HepG2 (cell line): ENCODE data around the gene ANKEF1. TPM values are rescaled to one million over a fixed set of nuclear protein-coding genes. Genes with fewer than 3 reads are reported as not detected.
A peak's percentile ranks its signal among the peaks of the same experiment; 100 is the strongest.

Source experiments
- BCL6 ChIP-seq: IDR thresholded peaks from 2 replicates; pipeline ENCODE4 v1.6.1; 2016; ENCODE audit warnings: missing genetic modification reagents, missing compliant biosample characterization
- CTCF ChIP-seq: sonication (generic); formaldehyde crosslinking; IDR thresholded peaks from 2 replicates; pipeline ENCODE4 v1.5.0; 2020; ENCODE audit warnings: mild to moderate bottlenecking, missing genetic modification reagents, moderate library complexity
- LBX2 ChIP-seq: sonication (generic); formaldehyde crosslinking; IDR thresholded peaks from 2 replicates; pipeline ENCODE4 v1.5.0; 2020; ENCODE audit warnings: missing genetic modification reagents, mild to moderate bottlenecking, borderline replicate concordance
- PAF1 ChIP-seq: IDR thresholded peaks from 2 replicates; pipeline ENCODE4 v1.6.1; 2016; ENCODE audit warnings: missing genetic modification reagents, missing compliant biosample characterization
- PAX8 ChIP-seq: sonication (generic); formaldehyde crosslinking; IDR thresholded peaks from 2 replicates; pipeline ENCODE4 v1.8.0; 2022; ENCODE audit warnings: mild to moderate bottlenecking, missing genetic modification reagents, borderline replicate concordance
- RARG ChIP-seq: sonication (generic); formaldehyde crosslinking; IDR thresholded peaks from 2 replicates; pipeline ENCODE4 v1.4.0; 2020; ENCODE audit warnings: low read depth, mild to moderate bottlenecking, missing genetic modification reagents
- RFX5 ChIP-seq: IDR thresholded peaks from 2 replicates; pipeline ENCODE4 v1.6.1; 2011; ENCODE audit warnings: low read depth, low read length, improper control_type of control experiment
- SMAD1 ChIP-seq: sonication (generic); formaldehyde crosslinking; IDR thresholded peaks from 2 replicates; pipeline ENCODE4 v1.4.0; 2020; ENCODE audit warnings: missing genetic modification reagents, low read depth, mild to moderate bottlenecking, borderline replicate concordance
- SNAPC4 ChIP-seq: sonication (generic); formaldehyde crosslinking; IDR thresholded peaks from 2 replicates; pipeline ENCODE4 v1.4.0; 2020; ENCODE audit warnings: mild to moderate bottlenecking, missing genetic modification reagents
- TBP ChIP-seq: sonication (generic); formaldehyde crosslinking; IDR thresholded peaks from 2 replicates; pipeline ENCODE4 v1.5.0; 2020; ENCODE audit warnings: missing genetic modification reagents
- TBX3 ChIP-seq: fragments of 450-650 bp; IDR thresholded peaks from 2 replicates; pipeline ENCODE4 v1.6.1; 2017; ENCODE audit warnings: antibody characterized with exemption, mild to moderate bottlenecking, inconsistent platforms, borderline replicate concordance
- ZNF3 ChIP-seq: IDR thresholded peaks from 2 replicates; pipeline ENCODE4 v1.7.0; 2017; ENCODE audit warnings: inconsistent platforms
- ZNF33B ChIP-seq: sonication (generic); formaldehyde crosslinking; IDR thresholded peaks from 2 replicates; pipeline ENCODE4 v1.5.1; 2020; ENCODE audit warnings: mild to moderate bottlenecking, missing genetic modification reagents
- ZNF512 ChIP-seq: sonication (generic); formaldehyde crosslinking; IDR thresholded peaks from 2 replicates; pipeline ENCODE4 v1.4.0; 2020; ENCODE audit warnings: mild to moderate bottlenecking, missing genetic modification reagents
- ZNF543 ChIP-seq: sonication (generic); formaldehyde crosslinking; IDR thresholded peaks from 2 replicates; pipeline ENCODE4 v1.4.0; 2020; ENCODE audit warnings: mild to moderate bottlenecking, missing genetic modification reagents
- ZNF7 ChIP-seq: IDR thresholded peaks from 2 replicates; pipeline ENCODE4 v1.6.1; 2016; ENCODE audit warnings: missing biosample characterization, missing genetic modification reagents
- ZNF800 ChIP-seq: sonication (generic); formaldehyde crosslinking; IDR thresholded peaks from 2 replicates; pipeline ENCODE4 v1.4.0; 2020; ENCODE audit warnings: missing genetic modification reagents
- polyA plus RNA-seq, 8 experiments: library from polyadenylated mRNA; depleted of rRNA in 3 of 8; stranded (reverse) in 7 of 8; unstranded in 1 of 8; fragments of >200 nt; fragmentation: Illumina TruSeq in 4 of 8; extraction: Trizol in 4 of 8; gene quantifications; 2 replicates each; pipeline versions ENCODE4 v1.2.1 to v1.2.3, GENCODE V29; 2011 to 2016; ENCODE audit warnings: low read depth in 4 of 8, missing spikeins in 1 of 8, mixed read lengths in 1 of 8; ENCODE audit not compliant: insufficient read depth in 1 of 8
- total RNA-seq, 5 experiments: library from RNA; depleted of rRNA; stranded (reverse); fragments of >200 nt; fragmentation: Illumina TruSeq; extraction: Trizol; gene quantifications; 2 replicates each; pipeline ENCODE4 v1.2.3, GENCODE V29; 2016; ENCODE audit warnings: low read depth in 1 of 5

The ANKEF1 gene
- total and polyA plus RNA-seq, 2 of the 13 experiments (the other 11 are each of a cell fraction or from before 2014, with no cell fraction given), result 3.1 to 8.6 TPM

GRCh38 chr20:10034717-10035571 is at the start of gene ANKEF1 (continued):
- TF ChIP-seq ZNF800 (CRISPR knock-in tag), result peak; percentile 98
- peak; percentile 80; the same call in 1 of the 2 replicates for TF ChIP-seq PAX8 (CRISPR knock-in tag)
- TF ChIP-seq PAF1, result no peak
- no peak; the same call in 1 of the 2 replicates for TF ChIP-seq TBX3
- 0 out of 2 replicates have a peak, but pooled peaks have one; percentile 35 for TF ChIP-seq TBP (CRISPR knock-in tag)
- TF ChIP-seq CTCF (CRISPR knock-in tag), result peak; percentile 3; the same call in 1 of the 2 replicates
- TF ChIP-seq BCL6 (CRISPR knock-in tag), result peak; percentile 54
- no peak for TF ChIP-seq LBX2 (CRISPR knock-in tag)
- no peak for TF ChIP-seq RARG (CRISPR knock-in tag)
- TF ChIP-seq ZNF543 (CRISPR knock-in tag), result peak; percentile 94
- TF ChIP-seq ZNF7 (CRISPR knock-in tag), result no peak
- no peak for TF ChIP-seq ZNF512
- no peak for TF ChIP-seq ZNF3 (CRISPR knock-in tag)
- TF ChIP-seq ZNF33B (CRISPR knock-in tag), result peak; percentile 67; the same call in 1 of the 2 replicates
- 0 out of 2 replicates have a peak, but pooled peaks have one; percentile 19 for TF ChIP-seq SNAPC4 (CRISPR knock-in tag)
- TF ChIP-seq RFX5, result no peak
- no peak for TF ChIP-seq SMAD1
